Stimulated activated naive B cell treated with anti-CD40 and anti-IgM and Interleukin-4, amounts not matched to agents 10 μg/mL and 1 μg/mL and 100 μg/mL, for 72 hours (primary cell): ENCODE results near the gene MRPL50.

Source experiments
- ATAC-seq, 2 donors: fragments of 150-1000 bp; cut with Tn5 transposase; replicated peaks; 2 replicates each; pipeline ENCODE4 v1.10.0; 2021; ENCODE audit warnings: moderate library complexity in 1 of 2
- DNase-seq: peaks from one replicate; pipeline ENCODE4 v3.0.0; 2021
- H3K27ac Mint-ChIP-seq: one replicate; pipeline ENCODE4 v1.8.0; 2022; ENCODE audit warnings: mild to moderate bottlenecking, mixed read lengths
- H3K27me3 Mint-ChIP-seq, 2 donors: one replicate each; pipeline ENCODE4 v1.8.0; 2022; ENCODE audit warnings: mixed read lengths in 2 of 2
- H3K36me3 Mint-ChIP-seq, 2 donors: one replicate each; pipeline ENCODE4 v1.8.0; 2022; ENCODE audit warnings: mixed read lengths in 2 of 2, mild to moderate bottlenecking in 1 of 2
- H3K4me1 Mint-ChIP-seq, 2 donors: one replicate each; pipeline ENCODE4 v1.8.0; 2022; ENCODE audit warnings: mixed read lengths in 2 of 2, mild to moderate bottlenecking in 1 of 2
- H3K4me3 Mint-ChIP-seq, 2 donors: one replicate each; pipeline ENCODE4 v1.8.0; 2022; ENCODE audit warnings: mild to moderate bottlenecking in 2 of 2, mixed read lengths in 2 of 2, moderate library complexity in 1 of 2
- H3K9me3 Mint-ChIP-seq, 2 donors: one replicate each; pipeline ENCODE4 v1.8.0; 2022; ENCODE audit warnings: mixed read lengths in 2 of 2, mild to moderate bottlenecking in 1 of 2

MRPL50 gene

GRCh38 chr9:101429736-101430135 is 31.3 kb upstream of the MRPL50 start:
- H3K27me3 Mint-ChIP-seq: peaks cover 6 to 17% of the 10 kb centered on the region in 2 donors
- H3K9me3 Mint-ChIP-seq: peaks cover 0 to 4% of the 10 kb centered on the region in 2 donors
- no peak for ATAC-seq

DNA sequence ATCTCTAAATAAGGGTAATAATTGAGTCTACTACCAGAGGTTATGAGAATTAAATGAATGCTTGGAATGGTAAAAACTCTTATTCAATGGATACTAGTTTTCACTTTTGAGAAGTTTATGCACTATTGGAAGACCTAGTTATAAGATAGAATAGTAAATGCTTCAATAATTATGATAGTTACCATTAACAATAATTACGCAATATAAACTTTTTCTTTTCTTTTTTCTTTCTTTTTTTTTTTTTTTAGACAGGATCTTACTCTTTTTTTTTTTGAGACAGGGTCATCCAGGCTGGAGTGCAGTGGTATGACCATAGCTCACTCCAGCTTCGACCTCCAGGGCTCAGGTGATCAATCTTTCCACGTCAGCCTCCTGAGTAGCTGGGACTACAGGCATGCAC is 30.5 kb upstream of the MRPL50 start:
- H3K27ac Mint-ChIP-seq: no peak overlapping the region
- H3K4me1 Mint-ChIP-seq: peaks cover 0 to 2% of the 10 kb centered on the region in 2 donors
- H3K4me3 Mint-ChIP-seq: no peak overlapping the region

More at GRCh38 chr9:101429736-101430135, 31.3 kb upstream of the MRPL50 start:
- Mint-ChIP-seq H3K4me1 (peaks cover 0 to 2% of the 10 kb centered on the region in 2 donors), H3K4me3 (no peak overlapping the region), H3K27ac (no peak overlapping the region), H3K36me3 (no peaks in the 10 kb centered on the region)
- DNase-seq: no peak

DNA sequence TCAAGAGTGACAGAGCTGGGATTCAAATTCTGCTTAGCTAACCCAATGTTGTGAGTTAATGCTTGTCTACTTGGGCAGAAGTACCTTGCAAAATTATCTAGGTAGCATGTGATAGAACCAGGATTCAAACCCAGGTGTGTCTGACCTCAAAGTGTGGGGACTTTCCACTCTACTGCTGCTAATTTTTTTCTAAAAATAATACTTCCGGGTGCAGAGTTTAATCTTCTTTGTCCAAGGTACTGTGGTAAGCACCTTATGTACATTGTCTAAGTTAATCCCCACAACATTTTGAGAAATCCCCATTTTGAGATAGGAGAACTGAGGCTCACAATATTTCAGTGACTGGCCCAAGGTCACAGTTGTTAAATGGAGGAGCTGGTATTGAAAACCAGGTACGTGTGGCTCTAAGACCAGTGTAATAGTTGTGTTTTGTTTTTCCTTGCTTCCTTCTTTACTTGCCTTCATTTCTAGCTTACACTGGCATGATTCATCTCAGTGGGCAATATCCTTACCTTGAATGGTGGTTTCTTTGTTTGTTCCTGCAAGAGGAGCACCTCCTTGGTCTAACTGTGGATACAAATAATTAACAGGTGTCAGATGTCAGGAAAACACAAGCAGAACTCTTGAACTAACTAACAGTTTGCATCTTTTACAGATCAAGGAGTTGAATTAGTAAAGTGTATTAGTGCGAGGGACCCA is 29.7 kb upstream of the MRPL50 start:
- DNase-seq (no peak), ATAC-seq (peak in 1 of 2 donors; percentile 27)
- Mint-ChIP-seq H3K27ac (no peak overlapping the region), H3K4me1 (peaks cover 0 to 2% of the 10 kb centered on the region in 2 donors), H3K4me3 (no peak overlapping the region), H3K9me3 (peaks cover 2 to 4% of the 10 kb centered on the region in 2 donors), H3K27me3 (peaks cover 6 to 17% of the 10 kb centered on the region in 2 donors), H3K36me3 (no peaks in the 10 kb centered on the region)

More for the DNA sequence above, 30.5 kb upstream of the MRPL50 start:
- Mint-ChIP-seq H3K36me3 (no peaks in the 10 kb centered on the region), H3K9me3 (peaks cover 0 to 4% of the 10 kb centered on the region in 2 donors), H3K27me3 (peaks cover 6 to 17% of the 10 kb centered on the region in 2 donors)
- no peak for ATAC-seq
- DNase-seq: no peak

- no peaks in the 10 kb centered on the region for H3K36me3 Mint-ChIP-seq
- ATAC-seq (no peak), DNase-seq (no peak)
- no peak overlapping the region for H3K4me3 Mint-ChIP-seq
- H3K27me3 Mint-ChIP-seq: peaks cover 6 to 17% of the 10 kb centered on the region in 2 donors
- peaks cover 0 to 2% of the 10 kb centered on the region in 2 donors for H3K4me1 Mint-ChIP-seq
- H3K27ac Mint-ChIP-seq: no peak overlapping the region
- H3K9me3 Mint-ChIP-seq: peaks cover 2 to 4% of the 10 kb centered on the region in 2 donors
These were observed 28.9 kb upstream of the MRPL50 start for GRCh38 chr9:101427358-101427757.

GRCh38 chr9:101421653-101422065 is 23.2 kb upstream of the MRPL50 start:
- Mint-ChIP-seq H3K36me3 (peaks cover 11% of the 10 kb centered on the region in 2 donors), H3K27ac (peak overlapping the region; percentile 15), H3K4me1 (no peaks in the 10 kb centered on the region), H3K4me3 (no peak overlapping the region), H3K9me3 (peaks cover 11 to 12% of the 10 kb centered on the region in 2 donors), H3K27me3 (no peaks in the 10 kb centered on the region)
- no peak for DNase-seq
- no peak for ATAC-seq

- Mint-ChIP-seq H3K4me1 (no peaks in the 10 kb centered on the region), H3K9me3 (peaks cover 12 to 14% of the 10 kb centered on the region in 2 donors), H3K27ac (no peak overlapping the region), H3K36me3 (peaks cover 11 to 19% of the 10 kb centered on the region in 2 donors), H3K4me3 (no peak overlapping the region), H3K27me3 (no peaks in the 10 kb centered on the region)
- DNase-seq (no peak), ATAC-seq (no peak)
These were observed 21.4 kb upstream of the MRPL50 start for GRCh38 chr9:101419863-101420262.

DNA sequence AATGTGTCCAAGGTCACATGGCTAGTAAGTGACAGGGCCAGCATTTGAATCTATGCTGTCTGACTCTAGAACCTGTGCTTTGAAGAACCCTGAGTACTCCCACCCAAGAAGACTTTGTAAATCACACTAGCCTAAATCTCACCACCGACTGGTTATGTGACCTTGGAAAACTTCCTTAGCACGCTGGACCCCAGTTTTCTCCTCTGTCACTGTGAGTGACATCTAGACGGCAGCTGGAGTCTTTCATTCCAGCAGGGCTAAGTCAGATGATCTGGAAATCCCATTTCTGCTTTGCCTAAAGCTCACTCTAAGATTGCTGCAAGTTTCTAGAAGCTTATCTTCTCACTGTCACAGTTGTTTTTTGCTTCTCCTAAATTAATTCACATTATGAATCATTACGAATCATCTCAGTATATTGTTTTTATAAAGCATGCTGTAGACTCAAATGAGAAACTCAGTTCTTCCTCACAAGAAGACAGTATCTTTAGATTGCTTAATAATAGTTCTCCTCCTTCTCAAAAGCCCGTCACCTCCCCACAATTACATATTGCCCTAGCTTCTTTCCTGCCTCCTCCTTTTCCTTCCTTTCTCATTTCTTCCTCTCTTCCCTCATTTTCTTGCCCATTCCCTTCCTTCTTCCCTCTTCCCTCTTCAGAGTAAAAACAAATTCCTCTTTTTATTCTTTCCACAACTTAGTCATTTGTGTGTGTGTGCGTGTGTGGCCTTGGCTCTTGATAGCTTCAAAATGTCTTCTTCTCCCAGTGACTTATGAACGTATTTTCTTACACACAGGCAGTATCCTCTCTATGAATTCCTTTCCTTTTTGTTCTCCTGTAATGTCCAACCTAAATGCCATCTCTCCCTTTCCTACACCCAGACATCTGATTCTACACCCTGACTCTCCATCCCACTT is 20.4 kb upstream of the MRPL50 start:
- Mint-ChIP-seq H3K27ac (no peak overlapping the region), H3K9me3 (peaks cover 18 to 19% of the 10 kb centered on the region in 2 donors), H3K4me1 (peaks cover 0 to 2% of the 10 kb centered on the region in 2 donors), H3K4me3 (no peak overlapping the region), H3K36me3 (peaks cover 15 to 26% of the 10 kb centered on the region in 2 donors), H3K27me3 (no peaks in the 10 kb centered on the region)
- ATAC-seq (no peak), DNase-seq (no peak)

GRCh38 chr9:101417977-101418376 is 19.6 kb upstream of the MRPL50 start:
- no peak for DNase-seq
- Mint-ChIP-seq H3K4me1 (peaks cover 0 to 2% of the 10 kb centered on the region in 2 donors), H3K9me3 (peaks cover 23 to 25% of the 10 kb centered on the region in 2 donors), H3K27me3 (no peaks in the 10 kb centered on the region), H3K4me3 (no peak overlapping the region), H3K36me3 (peaks cover 22 to 34% of the 10 kb centered on the region in 2 donors), H3K27ac (no peak overlapping the region)
- no peak for ATAC-seq

- Mint-ChIP-seq H3K27ac (no peak overlapping the region), H3K4me3 (no peak overlapping the region), H3K27me3 (no peaks in the 10 kb centered on the region), H3K4me1 (peaks cover 0 to 2% of the 10 kb centered on the region in 2 donors), H3K36me3 (peaks cover 26 to 40% of the 10 kb centered on the region in 2 donors), H3K9me3 (peaks cover 25 to 26% of the 10 kb centered on the region in 2 donors)
- no peak for ATAC-seq
- no peak for DNase-seq
These were observed 19.0 kb upstream of the MRPL50 start for GRCh38 chr9:101417389-101417788.

- no peak for DNase-seq
- peaks cover 30 to 32% of the 10 kb centered on the region in 2 donors for H3K9me3 Mint-ChIP-seq
- no peak for ATAC-seq
- H3K4me1 Mint-ChIP-seq: peaks cover 0 to 2% of the 10 kb centered on the region in 2 donors
- peaks cover 25 to 51% of the 10 kb centered on the region in 2 donors for H3K36me3 Mint-ChIP-seq
- no peak overlapping the region for H3K27ac Mint-ChIP-seq
- H3K27me3 Mint-ChIP-seq: no peaks in the 10 kb centered on the region
- no peak overlapping the region for H3K4me3 Mint-ChIP-seq
These were observed 17.2 kb upstream of the MRPL50 start for GRCh38 chr9:101415578-101415977.

GRCh38 chr9:101414839-101415238 is 16.4 kb upstream of the MRPL50 start:
- Mint-ChIP-seq H3K27me3 (no peaks in the 10 kb centered on the region), H3K27ac (no peak overlapping the region), H3K4me3 (no peak overlapping the region), H3K4me1 (peaks cover 0 to 2% of the 10 kb centered on the region in 2 donors), H3K36me3 (peaks cover 26 to 51% of the 10 kb centered on the region in 2 donors), H3K9me3 (peaks cover 30 to 32% of the 10 kb centered on the region in 2 donors)
- ATAC-seq (no peak), DNase-seq (no peak)

GRCh38 chr9:101409079-101409477 is 10.7 kb upstream of the MRPL50 start:
- Mint-ChIP-seq H3K27ac (no peak overlapping the region), H3K4me1 (peaks cover 0 to 5% of the 10 kb centered on the region in 2 donors), H3K9me3 (peaks cover 35 to 43% of the 10 kb centered on the region in 2 donors), H3K36me3 (peaks cover 67 to 83% of the 10 kb centered on the region in 2 donors), H3K4me3 (no peak overlapping the region), H3K27me3 (no peaks in the 10 kb centered on the region)
- DNase-seq (no peak), ATAC-seq (no peak)

DNA sequence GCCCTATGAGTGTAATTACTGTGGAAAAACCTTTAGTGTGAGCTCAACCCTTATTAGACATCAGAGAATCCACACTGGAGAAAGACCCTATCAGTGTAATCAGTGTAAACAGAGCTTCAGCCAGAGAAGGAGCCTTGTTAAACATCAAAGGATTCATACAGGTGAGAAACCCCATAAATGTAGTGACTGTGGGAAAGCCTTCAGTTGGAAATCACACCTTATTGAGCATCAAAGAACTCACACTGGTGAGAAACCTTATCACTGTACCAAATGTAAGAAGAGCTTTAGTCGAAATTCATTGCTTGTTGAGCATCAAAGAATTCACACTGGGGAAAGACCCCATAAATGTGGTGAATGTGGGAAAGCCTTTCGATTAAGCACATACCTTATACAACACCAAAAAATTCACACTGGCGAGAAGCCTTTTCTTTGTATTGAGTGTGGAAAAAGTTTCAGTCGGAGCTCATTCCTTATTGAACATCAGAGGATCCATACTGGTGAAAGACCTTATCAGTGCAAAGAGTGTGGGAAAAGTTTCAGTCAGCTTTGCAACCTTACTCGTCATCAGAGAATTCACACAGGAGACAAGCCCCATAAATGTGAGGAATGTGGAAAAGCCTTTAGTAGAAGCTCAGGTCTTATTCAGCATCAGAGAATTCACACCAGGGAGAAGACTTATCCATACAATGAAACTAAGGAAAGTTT is 10.1 kb upstream of the MRPL50 start:
- Mint-ChIP-seq H3K4me3 (no peak overlapping the region), H3K36me3 (peaks cover 70 to 84% of the 10 kb centered on the region in 2 donors), H3K4me1 (peaks cover 3 to 5% of the 10 kb centered on the region in 2 donors), H3K27me3 (no peaks in the 10 kb centered on the region), H3K27ac (no peak overlapping the region), H3K9me3 (peaks cover 35 to 43% of the 10 kb centered on the region in 2 donors)
- no peak for ATAC-seq
- no peak for DNase-seq
